GM23338 (cell line): ENCODE data around the gene SERPINB6. TPM values are rescaled to one million over a fixed set of nuclear protein-coding genes. Genes with fewer than 3 reads are reported as not detected.

Experiments
- ATAC-seq: fragments of 200-7000 bp; cut with Tn5 transposase; 3 replicates; pipeline ENCODE4 v1.9.1; 2020
- DNase-seq: peaks from one replicate; pipeline ENCODE4 v3.0.0-alpha.2; 2015; ENCODE audit warnings: low spot score
- H2AFZ ChIP-seq: fragments of 200-600 bp; sonication (generic); 2 replicates; pipeline ENCODE4 v1.8.0; 2016; ENCODE audit warnings: antibody characterized with exemption, mild to moderate bottlenecking, moderate library complexity
- H3F3A ChIP-seq: fragments of 200-600 bp; sonication (generic); replicated peaks from 2 replicates; pipeline ENCODE4 v1.8.0; 2017; ENCODE audit warnings: antibody characterized with exemption, mixed run types, low read depth
- H3K27ac ChIP-seq: fragments of 200-600 bp; sonication (generic); 2 replicates; pipeline ENCODE4 v1.6.1; 2016; ENCODE audit warnings: low read depth
- H3K27me3 ChIP-seq: fragments of 200-600 bp; sonication (generic); 2 replicates; pipeline ENCODE4 v1.8.0; 2016; ENCODE audit warnings: mild to moderate bottlenecking, mixed run types, moderate library complexity; ENCODE audit not compliant: insufficient read depth
- H3K36me3 ChIP-seq: fragments of 200-600 bp; sonication (generic); 2 replicates; pipeline ENCODE4 v1.8.0; 2016; ENCODE audit warnings: mild to moderate bottlenecking; ENCODE audit not compliant: insufficient read depth
- H3K4me1 ChIP-seq: fragments of 200-600 bp; sonication (generic); 2 replicates; pipeline ENCODE4 v1.8.0; 2016; ENCODE audit warnings: mild to moderate bottlenecking, moderate library complexity; ENCODE audit not compliant: insufficient read depth
- H3K4me2 ChIP-seq: fragments of 200-600 bp; sonication (generic); 2 replicates; pipeline ENCODE4 v1.7.1; 2017; ENCODE audit warnings: mixed run types
- H3K4me3 ChIP-seq: fragments of 200-600 bp; sonication (generic); 2 replicates; pipeline ENCODE4 v1.6.1; 2016; ENCODE audit warnings: mixed run types
- H3K79me2 ChIP-seq: fragments of 200-600 bp; sonication (generic); replicated peaks from 2 replicates; pipeline ENCODE4 v1.8.0; 2017; ENCODE audit warnings: mild to moderate bottlenecking; ENCODE audit not compliant: insufficient read depth
- H3K9me2 ChIP-seq: fragments of 200-600 bp; sonication (generic); 2 replicates; pipeline ENCODE4 v1.8.0; 2017; ENCODE audit not compliant: insufficient read depth
- H4K20me1 ChIP-seq: fragments of 200-600 bp; sonication (generic); replicated peaks from 2 replicates; pipeline ENCODE4 v1.8.0; 2017; ENCODE audit warnings: mild to moderate bottlenecking; ENCODE audit not compliant: insufficient read depth
- H3K27ac Mint-ChIP-seq: 2 replicates; pipeline ENCODE4 v1.8.0; 2020; ENCODE audit warnings: inconsistent platforms, mild to moderate bottlenecking, moderate library complexity, mixed read lengths
- H3K27me3 Mint-ChIP-seq: 3 replicates; pipeline ENCODE4 v1.8.0; 2022; ENCODE audit warnings: low read depth, mild to moderate bottlenecking, moderate library complexity, mixed read lengths, inconsistent platforms; ENCODE audit not compliant: insufficient read depth, poor library complexity
- H3K36me3 Mint-ChIP-seq: 3 replicates; pipeline ENCODE4 v1.8.0; 2021; ENCODE audit warnings: low read depth, mild to moderate bottlenecking, inconsistent platforms, moderate library complexity, mixed read lengths
- H3K4me1 Mint-ChIP-seq: 3 replicates; pipeline ENCODE4 v1.8.0; 2020; ENCODE audit warnings: mild to moderate bottlenecking, inconsistent platforms, mixed read lengths
- H3K4me3 Mint-ChIP-seq: 3 replicates; pipeline ENCODE4 v1.8.0; 2021; ENCODE audit warnings: moderate library complexity, mild to moderate bottlenecking, inconsistent platforms, mixed read lengths
- H3K9me3 Mint-ChIP-seq: 3 replicates; pipeline ENCODE4 v1.8.0; 2020; ENCODE audit warnings: moderate library complexity, mild to moderate bottlenecking, inconsistent platforms, mixed read lengths
- CREB1 ChIP-seq: fragments of 250-450 bp; sonication (Bioruptor Pico); IDR thresholded peaks from 2 replicates; pipeline ENCODE4 v1.5.0; 2020; ENCODE audit warnings: low read depth, mild to moderate bottlenecking, moderate library complexity
- ETS1 ChIP-seq: IDR thresholded peaks from 2 replicates; pipeline ENCODE4 v1.6.1; 2016; ENCODE audit warnings: antibody characterized with exemption
- EZH2phosphoT487 ChIP-seq: fragments of 200-600 bp; sonication (generic); IDR thresholded peaks from one replicate; pipeline ENCODE4 v1.8.1; 2018; ENCODE audit warnings: antibody characterized with exemption; ENCODE audit not compliant: unreplicated experiment
- JUNB ChIP-seq: IDR thresholded peaks from one replicate; pipeline ENCODE4 v1.6.1; 2016; ENCODE audit warnings: antibody characterized with exemption; ENCODE audit not compliant: unreplicated experiment
- NANOG ChIP-seq: IDR thresholded peaks from 2 replicates; pipeline ENCODE4 v1.6.1; 2016; ENCODE audit warnings: antibody characterized with exemption, borderline replicate concordance
- POLR2AphosphoS5 ChIP-seq: IDR thresholded peaks from 2 replicates; pipeline ENCODE4 v1.6.1; 2016; ENCODE audit warnings: antibody characterized with exemption, low read depth
- REST ChIP-seq: IDR thresholded peaks from one replicate; pipeline ENCODE4 v1.6.1; 2018; ENCODE audit warnings: antibody characterized with exemption; ENCODE audit not compliant: unreplicated experiment
- STAT1 ChIP-seq: IDR thresholded peaks from one replicate; pipeline ENCODE4 v1.6.1; 2016; ENCODE audit warnings: antibody characterized with exemption; ENCODE audit not compliant: unreplicated experiment
- ZNF114 ChIP-seq: fragments of 250-450 bp; sonication (Bioruptor Pico); IDR thresholded peaks from 2 replicates; pipeline ENCODE4 v1.5.0; 2020; ENCODE audit warnings: mild to moderate bottlenecking, moderate library complexity
- ZNF331 ChIP-seq: fragments of 250-450 bp; sonication (Bioruptor Pico); IDR thresholded peaks from 2 replicates; pipeline ENCODE4 v1.5.0; 2020; ENCODE audit warnings: low read depth, mild to moderate bottlenecking, moderate library complexity
- ZNF462 ChIP-seq: fragments of 250-450 bp; sonication (Bioruptor Pico); IDR thresholded peaks from 2 replicates; pipeline ENCODE4 v1.5.0; 2020; ENCODE audit warnings: mild to moderate bottlenecking, moderate library complexity
- polyA plus RNA-seq: library from polyadenylated mRNA; unstranded; fragments of >200 nt; fragmentation: Nextera tagmentation; extraction: Ambion mirVana; gene quantifications from 2 replicates; pipeline ENCODE4 v1.2.1, GENCODE V29; 2016
- total RNA-seq: library from RNA; depleted of rRNA; stranded (reverse); fragments of >200 nt; shearing (Covaris generic); gene quantifications from 2 replicates; pipeline ENCODE4 v1.2.3, GENCODE V29; 2014

SERPINB6 gene
- total and polyA plus RNA-seq, 2 experiments from 2014 or later = 25.9 to 38.5 TPM

- peaks cover 23% of the 10 kb centered on the region for H3K4me1 ChIP-seq
- DNase-seq (no peak), ATAC-seq (no peak)
- H3K27me3 Mint-ChIP-seq = peaks cover 2% of the 10 kb centered on the region
- H3K9me2 ChIP-seq = 0 out of 2 replicates have a peak, but pooled peaks cover 5% of the 10 kb centered on the region
- H3K4me2 ChIP-seq = no peak overlapping the region
- no peak overlapping the region for H3K27ac Mint-ChIP-seq
- peaks cover under 1% of the 10 kb centered on the region; the same call in 1 of the 2 replicates for H3K27me3 ChIP-seq
- H2AFZ ChIP-seq = peak overlapping the region; percentile 34; the same call in 1 of the 2 replicates
- no peaks in the 10 kb centered on the region for H3K36me3 ChIP-seq
- H3K36me3 Mint-ChIP-seq = no peaks in the 10 kb centered on the region
- H4K20me1 ChIP-seq = no peaks in the 10 kb centered on the region
- no peak overlapping the region for H3K4me3 Mint-ChIP-seq
- no peak overlapping the region for H3K27ac ChIP-seq
- H3K4me1 Mint-ChIP-seq = peaks cover 26% of the 10 kb centered on the region
- peaks cover 7% of the 10 kb centered on the region; the same call in 1 of the 3 replicates for H3K9me3 Mint-ChIP-seq
- TF ChIP-seq JUNB = no peak
- no peak for TF ChIP-seq ZNF331 (CRISPR knock-in tag)
- no peak for TF ChIP-seq ZNF114 (CRISPR knock-in tag)
- no peak for TF ChIP-seq ZNF462 (CRISPR knock-in tag)
- H3K4me3 ChIP-seq = no peak overlapping the region
- H3K79me2 ChIP-seq = no peaks in the 10 kb centered on the region
- 0 out of 2 replicates have a peak, but pooled peaks cover 5% of the 10 kb centered on the region for H3F3A ChIP-seq
These were observed 5.9 kb upstream of the SERPINB6 start for GRCh38 chr6:2977290-2977689.

- Histone ChIP-seq H4K20me1 (no peaks in the 10 kb centered on the region), H3K4me1 (peaks cover 22% of the 10 kb centered on the region), H3K4me3 (no peak overlapping the region), H3K36me3 (no peaks in the 10 kb centered on the region), H2AFZ (peak overlapping the region; percentile 64; the same call in 1 of the 2 replicates), H3F3A (peaks cover 7% of the 10 kb centered on the region; the same call in 1 of the 2 replicates), H3K4me2 (no peak overlapping the region), H3K79me2 (no peaks in the 10 kb centered on the region), H3K27ac (no peak overlapping the region), H3K9me2 (0 out of 2 replicates have a peak, but pooled peaks cover 5% of the 10 kb centered on the region), H3K27me3 (peaks cover 7% of the 10 kb centered on the region)
- no peaks in the 10 kb centered on the region for H3K36me3 Mint-ChIP-seq
- H3K27ac Mint-ChIP-seq = no peak overlapping the region
- ATAC-seq = peak; percentile 40
- peaks cover 7% of the 10 kb centered on the region for H3K27me3 Mint-ChIP-seq
- no peak overlapping the region for H3K4me3 Mint-ChIP-seq
- H3K9me3 Mint-ChIP-seq = peaks cover 12% of the 10 kb centered on the region; the same call in 2 of the 3 replicates
- DNase-seq = no peak
- H3K4me1 Mint-ChIP-seq = peaks cover 26% of the 10 kb centered on the region
- no peak for TF ChIP-seq ETS1
- no peak for TF ChIP-seq STAT1
- no peak for TF ChIP-seq POLR2AphosphoS5
- no peak for TF ChIP-seq CREB1 (CRISPR knock-in tag)
- no peak for TF ChIP-seq EZH2phosphoT487
- TF ChIP-seq ZNF114 (CRISPR knock-in tag) = no peak
- no peak for TF ChIP-seq NANOG
- no peak for TF ChIP-seq REST
- TF ChIP-seq JUNB = no peak
These were observed 5.3 kb upstream of the SERPINB6 start for GRCh38 chr6:2976571-2977085.
